Sciatic nerve (tissue), 2 donors: ENCODE measurements around the gene DCTN5. TPM values are rescaled to one million over a fixed set of nuclear protein-coding genes. Genes with fewer than 3 reads are reported as not detected.
"Not testable (repeated sequence)": the region's sequence is repeated elsewhere in the genome, so short reads cannot be mapped to it uniquely, and the experiment has no call there.

Experiments used
- ATAC-seq: fragments of 200-7000 bp; cut with Tn5 transposase; one replicate; pipeline ENCODE4 v1.9.1; 2020; ENCODE audit warnings: mild to moderate bottlenecking, moderate library complexity
- DNase-seq: peaks from one replicate; pipeline ENCODE4 v3.0.0-alpha.2; 2020; ENCODE audit warnings: low spot score
- intact Hi-C: fragments of 100-400 bp; cut with DNase I; formaldehyde crosslinking; loops from one replicate; pipeline ENCODE4 v1.14.2; 2022
- total RNA-seq: library from RNA; stranded (reverse); fragmentation: NEBNext Ultra II Directional; extraction: Animal tissue kit (Norgen Biotek cat#: 25700); gene quantifications from one replicate; pipeline ENCODE4 v1.2.1, GENCODE V29; 2021
- donor health status: DM: no; HTN: no; CAD: no.
- donor health status: DM: no; HTN: no; CAD: no.

DCTN5 gene
- total RNA-seq, 1 donor from 2014 or later = 45.5 TPM

GRCh38 chr16:23711785-23712184, 70.5 kb downstream of the DCTN5 start:
- ATAC-seq (no peak), DNase-seq (no peak)
- intact Hi-C loops = no loop called here

GRCh38 chr16:23712976-23713375, 71.7 kb downstream of the DCTN5 start, which contains the start of gene ERN2:
Gene ERN2, minus strand, starts transcription at chr16:23713222. Its CDS starts 35 bp downstream, at chr16:23713187.
- DNase-seq = no peak
- intact Hi-C loops = no loop called here
- no peak for ATAC-seq

GRCh38 chr16:23716484-23716883, 75.2 kb downstream of the DCTN5 start:
- intact Hi-C loops = no loop called here
- ATAC-seq (no peak), DNase-seq (no peak)

- intact Hi-C loops = not testable (repeated sequence)
Measured at GRCh38 chr16:23722613-23723240, 81.5 kb downstream of the DCTN5 start.

GRCh38 chr16:23724096-23724784, 83.0 kb downstream of the DCTN5 start:
- ATAC-seq (no peak), DNase-seq (no peak)
- intact Hi-C loops = no loop called here

More at GRCh38 chr16:23722613-23723240, 81.5 kb downstream of the DCTN5 start:
- DNase-seq, ATAC-seq: not testable (repeated sequence)

- intact Hi-C loops = no loop called here
- ATAC-seq = no peak
- no peak for DNase-seq
Measured at GRCh38 chr16:23724785-23725131, 83.5 kb downstream of the DCTN5 start.

GRCh38 chr16:23726710-23727109, 85.4 kb downstream of the DCTN5 start:
- ATAC-seq (no peak), DNase-seq (no peak)
- intact Hi-C loops = no loop called here

Other genes starting within 250 kb of the DCTN5 start
- gene COG7, start 188.3 kb upstream of the DCTN5 start, total RNA-seq = 29.4 TPM
- 62.9 TPM for gene GGA2, start 131.0 kb upstream of the DCTN5 start, total RNA-seq
- 16.0 TPM for gene EARS2, start 84.1 kb upstream of the DCTN5 start, total RNA-seq
- 38.2 TPM for gene UBFD1, start 83.7 kb upstream of the DCTN5 start, total RNA-seq
- gene NDUFAB1, start 45.1 kb upstream of the DCTN5 start, total RNA-seq = 40.2 TPM
- gene PALB2, start 156 bp upstream of the DCTN5 start, total RNA-seq = 15.6 TPM
- gene PLK1, start 37.4 kb downstream of the DCTN5 start, total RNA-seq = 2.6 TPM
- gene ERN2, start 71.8 kb downstream of the DCTN5 start, total RNA-seq = not detected
- gene CHP2, start 113.6 kb downstream of the DCTN5 start, total RNA-seq = 22.6 TPM
- gene PRKCB, start 194.5 kb downstream of the DCTN5 start, total RNA-seq = 12.7 TPM